GM08714 (cell line): ENCODE measurements around the gene SAMD14.
A peak's percentile ranks its signal among the peaks of the same experiment; 100 is the strongest.

Source experiments
- H3K4me3 ChIP-seq: fragments of 200-500 bp; sonication (Bioruptor generic); 2 replicates; pipeline ENCODE4 v1.5.1; 2014; ENCODE audit warnings: mild to moderate bottlenecking, low read length, inconsistent platforms
- ZNF274 ChIP-seq: IDR thresholded peaks from 2 replicates; pipeline ENCODE4 v1.6.1; 2012; ENCODE audit warnings: mild to moderate bottlenecking, low read depth, low read length

The SAMD14 gene

GRCh38 chr17:50129728-50130558 is at the start of gene SAMD14:
TSS of gene SAMD14 (minus strand) at chr17:50130160. CDS start at chr17:50124959, 5,201 bp downstream.
- H3K4me3 ChIP-seq: peak within 1 kb of the TSS; percentile 42; the same call in 1 of the 2 replicates
- TF ChIP-seq ZNF274: no peak

DNA sequence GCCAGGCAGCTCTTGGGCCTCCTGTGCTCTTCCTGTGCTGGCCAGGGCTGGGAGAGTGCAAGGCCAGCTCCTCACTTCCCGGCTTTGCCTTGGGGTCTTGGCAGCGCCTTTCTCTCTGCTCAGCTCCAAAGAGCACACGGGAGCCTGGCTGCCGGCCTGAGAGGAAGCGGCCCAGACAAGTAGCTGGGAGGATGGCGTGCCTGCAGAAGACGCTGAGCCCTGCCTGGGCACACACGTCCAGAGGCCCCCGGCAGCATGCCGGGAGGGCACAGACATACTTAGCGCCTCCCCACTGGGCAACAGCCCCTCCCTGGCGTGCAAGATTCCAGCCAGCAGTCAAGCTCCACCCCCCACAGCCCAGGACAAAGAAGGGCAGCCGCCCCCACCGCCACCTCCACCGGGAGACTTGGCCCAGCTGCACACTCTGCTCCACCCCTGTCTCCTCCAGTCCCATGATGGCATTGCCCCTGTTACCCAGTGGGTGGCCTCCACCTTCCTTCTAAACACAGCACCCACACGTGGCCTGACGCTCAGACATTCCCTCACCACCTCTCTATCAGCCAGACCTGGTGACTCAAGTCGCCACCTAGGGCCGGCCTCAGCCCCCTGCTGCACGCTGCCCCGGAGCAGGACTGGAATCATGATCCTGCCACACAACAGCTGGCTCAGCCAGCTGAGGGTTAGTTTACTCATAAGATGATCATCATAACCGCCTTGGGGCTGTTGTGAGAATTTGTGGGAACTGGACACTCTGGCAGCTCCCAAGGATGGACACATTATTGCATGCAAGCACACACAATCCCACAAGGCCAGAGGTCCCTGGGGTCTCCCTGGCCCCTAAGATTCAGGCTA is 48.2 kb upstream of the SAMD14 start:
- TF ChIP-seq ZNF274: no peak
- no peak overlapping the region for H3K4me3 ChIP-seq

DNA sequence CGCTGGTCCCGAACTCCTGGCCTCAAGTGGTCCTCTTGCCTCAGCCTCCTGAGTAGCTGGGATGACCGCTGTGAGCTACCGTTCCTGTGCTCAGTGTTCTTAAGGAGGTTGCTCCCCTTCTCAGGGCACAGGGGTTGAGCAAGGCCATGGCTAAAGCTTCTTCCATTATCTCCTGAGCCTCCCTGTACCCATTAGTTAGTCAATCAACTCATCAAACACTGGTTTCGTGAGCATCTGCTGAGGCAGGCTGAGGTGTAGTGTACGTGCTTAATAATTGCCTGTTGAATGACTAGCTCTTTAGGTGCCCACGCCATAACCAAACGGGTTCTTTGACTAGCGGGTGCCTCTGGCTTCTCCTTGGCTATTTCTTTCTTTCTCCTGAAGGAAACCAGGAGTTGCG is 47.5 kb upstream of the SAMD14 start:
- H3K4me3 ChIP-seq: no peak overlapping the region
- no peak for TF ChIP-seq ZNF274

- TF ChIP-seq ZNF274: no peak
- no peak overlapping the region for H3K4me3 ChIP-seq
Observed at GRCh38 chr17:50176559-50177357, 46.8 kb upstream of the SAMD14 start.

DNA sequence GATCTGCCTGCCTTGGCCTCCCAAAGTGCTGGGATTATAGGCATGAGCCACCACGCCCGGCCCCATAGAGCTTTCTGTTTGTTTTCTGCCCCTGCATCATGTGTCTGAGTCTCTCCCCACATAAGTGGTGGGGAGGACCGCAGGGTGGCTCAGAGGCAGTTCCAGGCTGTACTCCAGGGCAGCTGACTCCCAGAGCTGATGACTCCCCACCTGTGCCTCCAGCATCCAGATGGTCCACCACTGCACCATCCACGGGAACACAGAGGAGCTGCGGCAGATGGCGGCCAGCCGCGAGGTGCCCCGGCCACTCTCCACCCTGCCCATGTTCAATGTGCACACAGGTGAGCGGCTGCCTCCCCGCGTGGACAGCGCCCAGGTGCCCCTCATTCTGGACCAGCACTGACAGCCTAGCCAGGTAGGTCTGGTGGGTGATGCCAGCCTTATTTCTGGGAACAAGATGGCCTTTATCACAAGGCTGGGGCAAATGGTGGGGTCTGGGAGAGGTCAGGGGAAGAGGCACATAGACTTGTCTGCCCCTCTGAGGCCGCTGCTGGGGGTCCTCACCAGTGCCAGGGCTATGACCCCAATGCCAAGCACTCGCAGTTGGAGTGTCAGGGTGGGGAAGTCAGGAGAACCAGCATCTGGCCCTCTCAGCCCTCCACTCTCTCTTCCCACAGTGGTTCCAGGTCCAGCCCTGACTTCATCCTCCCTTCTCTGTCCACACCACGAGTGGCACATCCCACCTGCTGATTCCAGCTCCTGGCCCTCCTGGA is 45.3 kb upstream of the SAMD14 start:
- no peak for TF ChIP-seq ZNF274
- H3K4me3 ChIP-seq: no peak overlapping the region

DNA sequence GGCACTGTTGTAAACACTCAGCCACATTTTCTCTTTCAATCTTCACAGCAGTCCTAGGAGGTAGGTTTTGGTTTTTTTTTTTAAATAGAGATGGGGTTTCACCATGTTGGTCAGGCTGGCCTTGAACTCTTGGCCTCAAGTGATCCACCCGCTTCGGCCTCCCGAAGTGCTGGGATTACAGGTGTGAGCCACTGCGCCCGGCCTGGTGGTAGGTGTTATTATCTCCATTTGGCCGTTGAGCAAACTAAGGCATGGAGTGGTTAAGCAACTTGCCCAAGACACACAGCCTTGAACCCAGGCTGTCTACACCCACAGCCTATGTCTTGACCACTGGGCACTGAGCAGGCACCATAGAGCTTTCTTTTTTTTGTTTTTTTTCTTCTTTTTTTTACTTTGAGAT is 44.5 kb upstream of the SAMD14 start:
- TF ChIP-seq ZNF274: no peak
- H3K4me3 ChIP-seq: no peak overlapping the region

GRCh38 chr17:50173335-50173941 is 43.5 kb upstream of the SAMD14 start:
- no peak overlapping the region for H3K4me3 ChIP-seq
- TF ChIP-seq ZNF274: no peak

DNA sequence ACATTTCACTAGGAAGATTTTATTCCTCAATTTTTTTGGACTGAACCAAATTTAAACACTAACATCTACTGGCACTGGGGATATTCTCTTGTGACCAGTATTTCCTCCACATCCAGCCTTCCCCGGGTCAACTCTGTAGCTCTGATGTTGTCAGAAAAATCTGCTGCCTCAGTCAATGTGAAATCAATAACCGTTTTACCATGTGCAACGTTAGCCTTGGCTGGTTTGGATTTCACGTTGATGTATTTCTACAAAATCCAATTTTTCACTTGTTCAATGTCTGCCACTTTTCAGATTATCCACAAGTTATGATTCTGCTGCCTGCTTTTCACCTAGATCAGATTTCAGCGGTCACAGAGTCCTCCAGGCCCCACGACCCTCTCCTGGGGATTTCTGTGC is 43.0 kb upstream of the SAMD14 start:
- no peak for TF ChIP-seq ZNF274
- H3K4me3 ChIP-seq: no peak overlapping the region

GRCh38 chr17:50172130-50172529 is 42.2 kb upstream of the SAMD14 start:
- no peak overlapping the region for H3K4me3 ChIP-seq
- TF ChIP-seq ZNF274: no peak

DNA sequence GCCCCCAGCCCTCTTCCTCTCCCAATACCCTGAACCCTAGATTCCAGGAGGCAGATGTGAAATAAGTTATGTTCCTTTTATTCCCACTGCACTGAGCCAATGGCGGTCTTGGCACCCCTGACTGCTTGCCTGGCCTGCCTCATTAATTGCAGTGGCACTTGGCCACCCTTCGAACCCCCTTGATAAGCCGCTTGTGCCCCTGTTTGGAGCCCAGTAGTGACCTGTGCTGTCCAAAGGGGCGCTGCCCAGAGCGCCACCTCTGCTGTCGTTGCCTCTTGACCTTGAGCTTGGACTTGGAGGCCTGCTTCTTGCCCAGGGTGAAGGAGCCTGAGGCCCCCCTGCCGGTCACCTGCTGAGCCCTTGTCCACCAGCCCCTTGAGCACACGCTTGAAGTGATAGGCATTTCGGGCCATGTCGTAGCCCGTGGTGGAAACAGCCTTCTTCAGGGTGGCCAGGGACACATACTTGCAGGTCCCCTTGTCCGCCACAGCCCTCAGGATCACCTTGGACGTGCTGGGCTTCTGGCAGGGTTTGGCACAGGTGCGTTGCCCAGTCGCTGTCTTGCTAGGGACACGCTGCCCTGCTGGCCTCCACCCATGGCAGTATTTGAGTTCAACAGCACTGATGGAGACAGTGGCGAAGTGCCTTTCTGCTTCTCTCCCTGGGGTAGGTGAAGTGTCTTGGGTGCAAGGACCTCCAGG is 41.6 kb upstream of the SAMD14 start:
- no peak overlapping the region for H3K4me3 ChIP-seq
- TF ChIP-seq ZNF274: no peak

DNA sequence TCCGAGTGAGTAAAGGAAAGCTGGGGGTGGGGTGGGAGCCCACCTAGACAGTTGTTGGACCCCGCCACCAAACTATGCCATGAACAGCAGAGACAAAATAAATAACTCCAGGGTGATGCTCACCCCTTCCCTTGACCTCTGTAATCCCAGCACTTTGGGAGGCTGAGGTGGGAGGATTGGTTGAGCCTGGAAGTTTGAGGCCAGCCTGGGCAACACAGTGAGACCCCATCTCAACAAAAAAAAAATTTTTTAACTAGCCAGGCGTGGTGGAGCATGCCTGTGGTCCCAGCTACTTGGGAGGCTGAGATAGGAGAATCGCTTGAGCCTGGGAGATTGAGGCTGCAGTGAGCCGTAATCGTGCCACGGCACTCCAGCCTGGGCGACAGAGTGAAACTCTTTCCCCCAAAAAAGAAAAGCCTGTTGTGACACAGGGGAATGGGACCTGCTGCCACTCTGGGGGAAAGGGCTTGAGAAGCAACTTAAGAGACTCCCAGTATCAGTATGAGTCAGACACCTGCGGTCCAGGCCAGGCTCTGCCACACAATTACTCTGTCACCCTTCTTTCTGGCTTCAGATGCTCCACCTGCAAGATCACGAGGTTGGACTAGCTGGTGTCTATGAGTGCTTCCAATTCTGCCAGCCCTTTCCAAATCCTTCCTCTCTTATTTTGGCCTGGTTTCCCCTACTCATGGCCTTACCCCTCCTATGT is 40.9 kb upstream of the SAMD14 start:
- no peak overlapping the region for H3K4me3 ChIP-seq
- no peak for TF ChIP-seq ZNF274

- TF ChIP-seq ZNF274: no peak
- H3K4me3 ChIP-seq: no peak overlapping the region
Observed at GRCh38 chr17:50169881-50170459, 40.0 kb upstream of the SAMD14 start.
